Activated CD4-positive, alpha-beta T cell treated with anti-CD3 and anti-CD28 coated beads for 4 hours (primary cell): ENCODE data around the gene APLNR.

ENCODE experiments used
- DNase-seq, 2 donors: peaks; one replicate each; pipeline ENCODE4 v3.0.0-alpha.2; 2020

Gene APLNR

GRCh38 chr11:57251037-57251436, 14.0 kb upstream of the APLNR start:
- no peak for DNase-seq

GRCh38 chr11:57249384-57250319, 12.6 kb upstream of the APLNR start:
- peak; percentile 14 to 15 for DNase-seq

- no peak for DNase-seq
Observed at GRCh38 chr11:57248780-57249383, 11.8 kb upstream of the APLNR start.

GRCh38 chr11:57244911-57245310, 7.9 kb upstream of the APLNR start:
- DNase-seq, result no peak

- no peak for DNase-seq
Observed at GRCh38 chr11:57241353-57241972, 4.4 kb upstream of the APLNR start.

- DNase-seq, result no peak
Observed at GRCh38 chr11:57240757-57241156, 3.7 kb upstream of the APLNR start.

GRCh38 chr11:57240007-57240406, 3.0 kb upstream of the APLNR start:
- no peak for DNase-seq

GRCh38 chr11:57239348-57239747, 2.3 kb upstream of the APLNR start:
- DNase-seq, result no peak

- no peak for DNase-seq
Observed at GRCh38 chr11:57235761-57236703, 1.0 kb downstream of the APLNR start.

GRCh38 chr11:57233702-57234101, 3.3 kb downstream of the APLNR start:
- DNase-seq, result no peak

GRCh38 chr11:57231539-57232253, 5.4 kb downstream of the APLNR start:
- no peak for DNase-seq

- no peak for DNase-seq
Observed at GRCh38 chr11:57230791-57231538, 6.1 kb downstream of the APLNR start.

- no peak for DNase-seq
Observed at GRCh38 chr11:57230316-57230715, 6.7 kb downstream of the APLNR start.

- no peak for DNase-seq
Observed at GRCh38 chr11:57228600-57228999, 8.4 kb downstream of the APLNR start.

- no peak for DNase-seq
Observed at GRCh38 chr11:57224537-57224936, 12.5 kb downstream of the APLNR start.

GRCh38 chr11:57224128-57224527, 12.9 kb downstream of the APLNR start:
- DNase-seq, result no peak

- DNase-seq, result no peak
Observed at GRCh38 chr11:57223601-57224000, 13.4 kb downstream of the APLNR start.

- DNase-seq, result no peak
Observed at GRCh38 chr11:57222239-57222638, 14.8 kb downstream of the APLNR start.

GRCh38 chr11:57219021-57219627, 17.9 kb downstream of the APLNR start:
- no peak for DNase-seq

- no peak for DNase-seq
Observed at GRCh38 chr11:57217053-57217452, 20.0 kb downstream of the APLNR start.

- no peak for DNase-seq
Observed at GRCh38 chr11:57216463-57216862, 20.6 kb downstream of the APLNR start.
